ENCODE results near the gene CBX7. TPM values are rescaled to one million over a fixed set of nuclear protein-coding genes. Genes with fewer than 3 reads are reported as not detected.
A peak's percentile ranks its signal among the peaks of the same experiment; 100 is the strongest.

The CBX7 gene
- polyA plus RNA-seq, 1 experiment: 2.2 TPM

DNA sequence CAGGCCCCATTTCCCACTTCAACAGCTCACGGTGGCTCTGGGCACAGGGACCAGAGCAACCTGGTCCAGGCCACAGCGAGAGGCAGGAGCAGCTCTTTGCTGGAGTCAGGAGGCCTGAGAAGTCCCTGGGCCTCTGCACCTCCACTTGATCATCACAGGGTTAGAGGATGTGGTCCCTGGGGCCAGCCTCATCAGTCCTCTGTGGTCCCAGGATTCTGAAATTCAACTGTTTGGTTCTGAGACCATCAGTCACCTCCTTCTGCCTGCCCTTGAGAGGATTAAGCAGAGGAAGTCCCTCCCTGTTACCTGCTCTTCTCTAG lies 24.9 kb upstream of the CBX7 start:
- POLR2A ChIA-PET: interaction anchor here (0.7 kb wide), 1 partner anchor 349 kb away, joined by 3 read pairs; no protein-coding TSS in a partner anchor
- peak overlapping the region; percentile 31 for H3K27ac ChIP-seq (ENCODE audit: low read depth, low read length)
- TF ChIP-seq, protein P1, sequence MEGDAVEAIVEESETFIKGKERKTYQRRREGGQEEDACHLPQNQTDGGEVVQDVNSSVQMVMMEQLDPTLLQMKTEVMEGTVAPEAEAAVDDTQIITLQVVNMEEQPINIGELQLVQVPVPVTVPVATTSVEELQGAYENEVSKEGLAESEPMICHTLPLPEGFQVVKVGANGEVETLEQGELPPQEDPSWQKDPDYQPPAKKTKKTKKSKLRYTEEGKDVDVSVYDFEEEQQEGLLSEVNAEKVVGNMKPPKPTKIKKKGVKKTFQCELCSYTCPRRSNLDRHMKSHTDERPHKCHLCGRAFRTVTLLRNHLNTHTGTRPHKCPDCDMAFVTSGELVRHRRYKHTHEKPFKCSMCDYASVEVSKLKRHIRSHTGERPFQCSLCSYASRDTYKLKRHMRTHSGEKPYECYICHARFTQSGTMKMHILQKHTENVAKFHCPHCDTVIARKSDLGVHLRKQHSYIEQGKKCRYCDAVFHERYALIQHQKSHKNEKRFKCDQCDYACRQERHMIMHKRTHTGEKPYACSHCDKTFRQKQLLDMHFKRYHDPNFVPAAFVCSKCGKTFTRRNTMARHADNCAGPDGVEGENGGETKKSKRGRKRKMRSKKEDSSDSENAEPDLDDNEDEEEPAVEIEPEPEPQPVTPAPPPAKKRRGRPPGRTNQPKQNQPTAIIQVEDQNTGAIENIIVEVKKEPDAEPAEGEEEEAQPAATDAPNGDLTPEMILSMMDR (IDR thresholded peaks at IDR 0.05; ENCODE audit: low read depth, low read length): no peak
- CTCF ChIA-PET: no interaction called here
- H3K9me3 ChIP-seq (ENCODE audit: control insufficient read depth, insufficient read depth, low read length): peaks cover 7% of the 10 kb centered on the region
- no peaks in the 10 kb centered on the region for H3K27me3 ChIP-seq (ENCODE audit: control insufficient read depth, insufficient read depth, low read length)
- no peak for DNase-seq (ENCODE audit: low read depth, low spot score)
- H3K4me3 ChIP-seq (ENCODE audit: low read depth, low read length): no peak overlapping the region

DNA sequence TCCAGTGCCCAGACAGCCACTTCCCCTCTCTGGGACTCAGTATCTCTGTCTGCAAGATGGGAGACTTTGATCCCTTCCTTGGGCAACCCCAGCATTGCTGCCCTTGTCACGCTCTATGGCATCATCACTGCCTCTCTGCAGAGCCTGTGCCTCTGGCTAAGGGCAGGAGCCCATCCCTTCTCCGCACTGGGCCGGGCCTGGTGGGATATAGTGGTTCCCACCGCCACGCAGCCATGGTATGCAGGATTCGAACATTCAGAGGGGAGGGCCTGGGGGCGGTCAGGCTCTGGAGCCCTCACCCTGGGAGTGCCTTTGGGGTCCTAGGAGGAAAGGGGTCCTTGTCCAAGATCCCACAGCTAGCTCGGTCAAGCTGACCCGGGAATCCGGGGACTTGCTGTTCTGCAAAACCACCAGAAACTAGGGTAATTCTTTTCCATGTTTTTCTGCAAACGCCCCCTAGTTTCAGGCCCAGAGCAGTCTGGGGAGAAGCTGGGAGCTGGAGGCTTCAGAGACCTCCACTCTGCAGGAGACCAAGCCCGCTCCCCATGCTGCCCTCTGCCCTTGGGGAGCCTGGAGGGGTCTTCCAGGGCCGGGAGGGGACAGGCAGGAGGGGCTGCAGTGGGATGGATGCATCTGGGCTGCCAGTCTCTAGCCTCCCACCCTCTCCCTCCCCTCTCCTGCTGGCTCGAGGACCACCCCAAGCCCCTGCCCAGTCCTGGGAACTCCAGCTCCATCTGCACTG lies 24.4 kb upstream of the CBX7 start:
- ChIA-PET POLR2A (interaction anchor here (0.7 to 3.2 kb wide), 3 partner anchors 133 to 350 kb away, joined by 3 to 21 read pairs (median 6); partner anchors contain the start of gene RPL3), CTCF (no interaction called here)
- TF ChIP-seq, protein P1 (IDR thresholded peaks at IDR 0.05; ENCODE audit: low read depth, low read length): no peak
- Histone ChIP-seq H3K27me3 (ENCODE audit: control insufficient read depth, insufficient read depth, low read length) (no peaks in the 10 kb centered on the region), H3K27ac (ENCODE audit: low read depth, low read length) (peak overlapping the region; percentile 73), H3K9me3 (ENCODE audit: control insufficient read depth, insufficient read depth, low read length) (peaks cover 7% of the 10 kb centered on the region), H3K4me3 (ENCODE audit: low read depth, low read length) (no peak overlapping the region)
- no peak for DNase-seq (ENCODE audit: low read depth, low spot score)

DNA sequence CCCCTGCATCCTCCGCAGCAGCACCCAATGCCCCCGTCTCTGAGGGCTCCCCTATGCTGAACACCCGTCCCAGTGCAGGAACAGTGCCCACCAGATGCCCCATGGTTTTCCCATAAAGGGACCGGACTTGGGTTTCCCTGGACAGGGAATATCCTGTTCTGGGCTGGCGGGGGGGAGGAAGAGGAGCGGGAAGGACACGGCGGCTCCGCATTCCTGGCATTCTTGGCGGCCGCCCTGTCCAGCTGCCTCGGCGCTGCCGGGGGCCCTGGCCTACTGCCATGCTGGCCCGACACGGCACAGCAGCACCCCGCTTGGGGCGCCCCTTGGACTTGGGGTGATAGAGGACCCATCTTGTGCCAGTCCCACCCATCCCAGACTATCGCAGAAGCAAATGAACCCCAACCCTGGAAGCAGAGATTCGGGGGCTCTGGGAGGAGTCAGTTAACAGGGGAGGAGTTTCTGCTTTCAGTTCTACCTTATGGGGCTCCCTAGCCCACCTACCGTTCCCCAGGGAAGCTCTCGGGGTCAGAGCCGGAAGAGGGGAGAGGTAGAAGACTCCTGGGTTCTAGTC lies 23.7 kb upstream of the CBX7 start:
- POLR2A ChIA-PET: interaction anchor here (1.3 to 3.2 kb wide), 3 partner anchors 133 to 142 kb away, joined by 6 to 21 read pairs (median 12); partner anchors contain the start of gene RPL3
- H3K9me3 ChIP-seq (ENCODE audit: control insufficient read depth, insufficient read depth, low read length): no peaks in the 10 kb centered on the region; the same call in 1 of the 2 replicates
- CTCF ChIA-PET: interaction anchor here (1.5 kb wide), 1 partner anchor 140 kb away, joined by 3 read pairs; no protein-coding TSS in a partner anchor
- peak overlapping the region; percentile 73 for H3K27ac ChIP-seq (ENCODE audit: low read depth, low read length)
- DNase-seq (ENCODE audit: low read depth, low spot score): no peak
- H3K27me3 ChIP-seq (ENCODE audit: control insufficient read depth, insufficient read depth, low read length): no peaks in the 10 kb centered on the region
- TF ChIP-seq, protein P1 (IDR thresholded peaks at IDR 0.05; ENCODE audit: low read depth, low read length): no peak
- H3K4me3 ChIP-seq (ENCODE audit: low read depth, low read length): no peak overlapping the region

DNA sequence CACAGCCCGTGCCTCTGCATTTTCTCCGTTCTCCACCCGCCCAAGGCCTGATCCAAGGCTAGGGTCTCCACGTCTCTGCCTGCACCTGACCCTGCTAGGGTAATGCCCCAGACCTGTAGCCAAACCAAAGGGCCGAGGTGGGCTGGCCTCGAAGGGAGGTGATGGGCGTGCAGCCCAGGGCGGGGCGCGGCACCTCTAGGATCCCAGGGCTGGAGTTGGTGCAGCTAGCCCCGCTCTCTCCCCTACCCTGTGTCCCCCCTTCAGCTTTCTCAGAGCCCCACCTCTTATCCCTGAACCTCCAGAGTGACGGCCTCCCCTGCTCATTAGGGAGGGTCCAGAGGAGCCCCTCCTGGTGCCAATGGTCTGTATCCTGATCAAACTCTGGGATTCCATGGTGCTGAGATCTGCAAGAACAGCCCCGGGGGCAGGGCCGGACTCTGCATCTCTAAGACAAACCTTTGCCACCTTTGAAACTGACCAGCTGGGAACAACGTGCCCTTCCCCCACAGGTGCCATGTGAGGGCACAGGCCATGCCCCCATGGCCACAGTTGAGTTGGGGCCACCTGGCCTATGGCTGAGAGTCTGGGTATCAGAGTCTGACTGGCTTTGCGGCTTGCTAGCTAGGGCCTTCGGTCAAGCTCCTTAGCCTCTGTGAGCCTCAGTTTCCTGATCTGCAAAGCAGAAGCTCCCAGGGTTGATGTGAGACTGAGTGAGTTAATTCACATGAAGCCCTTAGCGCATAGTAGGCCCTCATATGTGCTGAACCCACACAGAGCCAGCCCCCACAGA lies 23.1 kb upstream of the CBX7 start:
- TF ChIP-seq, protein P1 (IDR thresholded peaks at IDR 0.05; ENCODE audit: low read depth, low read length): no peak
- no peaks in the 10 kb centered on the region for H3K27me3 ChIP-seq (ENCODE audit: control insufficient read depth, insufficient read depth, low read length)
- no peak for DNase-seq (ENCODE audit: low read depth, low spot score)
- no peak overlapping the region for H3K4me3 ChIP-seq (ENCODE audit: low read depth, low read length)
- H3K27ac ChIP-seq (ENCODE audit: low read depth, low read length): peak overlapping the region; percentile 90
- no peaks in the 10 kb centered on the region; the same call in 1 of the 2 replicates for H3K9me3 ChIP-seq (ENCODE audit: control insufficient read depth, insufficient read depth, low read length)
- ChIA-PET CTCF (interaction anchor here (1.5 kb wide), 1 partner anchor 141 kb away, joined by 3 read pairs; no protein-coding TSS in a partner anchor), POLR2A (interaction anchor here (1.3 to 3.2 kb wide), 3 partner anchors 134 to 142 kb away, joined by 6 to 21 read pairs (median 12); partner anchors contain the start of gene RPL3)
